NCI-H2107 treated with DMSO at 0.1 percent for 48 hours (cell line): ENCODE measurements around the gene KCTD4.
"Not testable (repeated sequence)": the region's sequence is repeated elsewhere in the genome, so short reads cannot be mapped to it uniquely, and the experiment has no call there.

Experiments
- DNase-seq: peaks from one replicate; lab custom pipeline; 2025; ENCODE audit not compliant: unreplicated experiment; lab: John Stamatoyannopoulos, UW

Gene KCTD4

GRCh38 chr13:45216193-45216592 lies 15.3 kb upstream of the KCTD4 start:
- DNase-seq: no peak

GRCh38 chr13:45215392-45216077 lies 14.7 kb upstream of the KCTD4 start:
- DNase-seq: no peak

GRCh38 chr13:45209229-45209628 lies 8.4 kb upstream of the KCTD4 start:
- peak; percentile 27 for DNase-seq

- no peak for DNase-seq
These were observed 7.3 kb upstream of the KCTD4 start for GRCh38 chr13:45208132-45208531.

- DNase-seq: peak; percentile 93
These were observed 6.5 kb upstream of the KCTD4 start for GRCh38 chr13:45207319-45207718.

GRCh38 chr13:45206340-45206739 lies 5.5 kb upstream of the KCTD4 start:
- DNase-seq: no peak

GRCh38 chr13:45205124-45205523 lies 4.3 kb upstream of the KCTD4 start:
- no peak for DNase-seq

GRCh38 chr13:45199711-45200110 lies 1.1 kb downstream of the KCTD4 start:
- DNase-seq: no peak

- DNase-seq: no peak
These were observed 1.9 kb downstream of the KCTD4 start for GRCh38 chr13:45198924-45199323.

- DNase-seq: no peak
These were observed 2.8 kb downstream of the KCTD4 start for GRCh38 chr13:45198041-45198440.

- DNase-seq: no peak
These were observed 4.2 kb downstream of the KCTD4 start for GRCh38 chr13:45196622-45197021.

GRCh38 chr13:45196096-45196495 lies 4.7 kb downstream of the KCTD4 start:
- DNase-seq: no peak

- no peak for DNase-seq
These were observed 5.4 kb downstream of the KCTD4 start for GRCh38 chr13:45195421-45195820.

- DNase-seq: no peak
These were observed 6.5 kb downstream of the KCTD4 start for GRCh38 chr13:45194081-45194939.

- DNase-seq: no peak
These were observed 9.0 kb downstream of the KCTD4 start for GRCh38 chr13:45191874-45192273.

GRCh38 chr13:45189511-45189910 lies 11.3 kb downstream of the KCTD4 start:
- DNase-seq: not testable (repeated sequence)

GRCh38 chr13:45189077-45189476 lies 11.8 kb downstream of the KCTD4 start:
- DNase-seq: not testable (repeated sequence)

GRCh38 chr13:45185286-45185685 lies 15.6 kb downstream of the KCTD4 start:
- no peak for DNase-seq

- DNase-seq: no peak
These were observed 16.2 kb downstream of the KCTD4 start for GRCh38 chr13:45184693-45185092.

GRCh38 chr13:45180713-45181601 lies 19.9 kb downstream of the KCTD4 start:
- no peak for DNase-seq

- no peak for DNase-seq
These were observed 20.5 kb downstream of the KCTD4 start for GRCh38 chr13:45180303-45180702.
